Measurements from ENCODE around the gene STK38. TPM values are rescaled to one million over a fixed set of nuclear protein-coding genes. Genes with fewer than 3 reads are reported as not detected.

Gene STK38
- total and polyA plus RNA-seq, 8 donors, result 39.6 to 47.4 (median 42.2) TPM

GRCh38 chr6:36556281-36556680, 9.0 kb upstream of the STK38 start:
- H3K27ac ChIP-seq, result peak overlapping the region in 1 of 2 donors; percentile 64
- no peaks in the 10 kb centered on the region for H3K27me3 ChIP-seq
- intact Hi-C loops (cut with DNase I), result no loop called here
- H3K4me1 ChIP-seq, result peaks cover 0 to 24% of the 10 kb centered on the region in 2 donors
- no peak overlapping the region for H3K4me3 ChIP-seq
- ATAC-seq, result no peak
- no peak for DNase-seq
- no peaks in the 10 kb centered on the region for H3K36me3 ChIP-seq
- TF ChIP-seq CTCF (IDR thresholded peaks at IDR 0.05), result no peak
- no peaks in the 10 kb centered on the region for H3K9me3 ChIP-seq

- DNase-seq, result no peak
- no peaks in the 10 kb centered on the region for H3K9me3 ChIP-seq
- no peak for TF ChIP-seq CTCF (IDR thresholded peaks at IDR 0.05)
- no peak for ATAC-seq
- peak overlapping the region in 1 of 2 donors; percentile 64 for H3K27ac ChIP-seq
- no peak overlapping the region for H3K4me3 ChIP-seq
- no peaks in the 10 kb centered on the region for H3K36me3 ChIP-seq
- no peaks in the 10 kb centered on the region for H3K27me3 ChIP-seq
- intact Hi-C loops (cut with DNase I), result no loop called here
- H3K4me1 ChIP-seq, result peaks cover 0 to 24% of the 10 kb centered on the region in 2 donors
Measured at GRCh38 chr6:36555750-36556252, 8.5 kb upstream of the STK38 start.

- Histone ChIP-seq H3K9me3 (no peaks in the 10 kb centered on the region), H3K4me3 (no peak overlapping the region), H3K4me1 (peaks cover 6 to 25% of the 10 kb centered on the region in 2 donors), H3K27ac (no peak overlapping the region), H3K27me3 (no peaks in the 10 kb centered on the region), H3K36me3 (no peaks in the 10 kb centered on the region)
- ATAC-seq (no peak), DNase-seq (no peak)
- TF ChIP-seq CTCF (IDR thresholded peaks at IDR 0.05), result no peak
- intact Hi-C loops (cut with DNase I), result no loop called here
Measured at GRCh38 chr6:36550473-36551000, 3.3 kb upstream of the STK38 start.

- DNase-seq, result no peak
- Histone ChIP-seq H3K4me1 (peaks cover 18 to 46% of the 10 kb centered on the region in 2 donors), H3K4me3 (no peak overlapping the region), H3K27me3 (no peaks in the 10 kb centered on the region), H3K9me3 (no peaks in the 10 kb centered on the region), H3K27ac (peak overlapping the region in 1 of 2 donors; percentile 96), H3K36me3 (no peaks in the 10 kb centered on the region)
- intact Hi-C loops (cut with DNase I), result no loop called here
- no peak for ATAC-seq
- no peak for TF ChIP-seq CTCF (IDR thresholded peaks at IDR 0.05)
Measured at GRCh38 chr6:36548401-36548743, 1.1 kb upstream of the STK38 start.

GRCh38 chr6:36547646-36548400, 544 bp upstream of the STK38 start:
- Histone ChIP-seq H3K27me3 (no peaks in the 10 kb centered on the region), H3K9me3 (no peaks in the 10 kb centered on the region), H3K4me3 (peak overlapping the region in 1 of 2 donors; percentile 90), H3K27ac (peak overlapping the region; percentile 96), H3K36me3 (no peaks in the 10 kb centered on the region), H3K4me1 (peaks cover 18 to 50% of the 10 kb centered on the region in 2 donors)
- TF ChIP-seq CTCF (IDR thresholded peaks at IDR 0.05), result no peak
- ATAC-seq (no peak), DNase-seq (no peak)
- intact Hi-C loops (cut with DNase I), result no loop called here
